Activated T-cell treated with anti-CD3 and anti-CD28 coated beads for 48 hours (primary cell): ENCODE results near the gene CCDC71.

Experiments
- DNase-seq: peaks from one replicate; pipeline ENCODE4 v3.0.0-alpha.2; 2020; ENCODE audit warnings: low read depth

CCDC71 gene

DNA sequence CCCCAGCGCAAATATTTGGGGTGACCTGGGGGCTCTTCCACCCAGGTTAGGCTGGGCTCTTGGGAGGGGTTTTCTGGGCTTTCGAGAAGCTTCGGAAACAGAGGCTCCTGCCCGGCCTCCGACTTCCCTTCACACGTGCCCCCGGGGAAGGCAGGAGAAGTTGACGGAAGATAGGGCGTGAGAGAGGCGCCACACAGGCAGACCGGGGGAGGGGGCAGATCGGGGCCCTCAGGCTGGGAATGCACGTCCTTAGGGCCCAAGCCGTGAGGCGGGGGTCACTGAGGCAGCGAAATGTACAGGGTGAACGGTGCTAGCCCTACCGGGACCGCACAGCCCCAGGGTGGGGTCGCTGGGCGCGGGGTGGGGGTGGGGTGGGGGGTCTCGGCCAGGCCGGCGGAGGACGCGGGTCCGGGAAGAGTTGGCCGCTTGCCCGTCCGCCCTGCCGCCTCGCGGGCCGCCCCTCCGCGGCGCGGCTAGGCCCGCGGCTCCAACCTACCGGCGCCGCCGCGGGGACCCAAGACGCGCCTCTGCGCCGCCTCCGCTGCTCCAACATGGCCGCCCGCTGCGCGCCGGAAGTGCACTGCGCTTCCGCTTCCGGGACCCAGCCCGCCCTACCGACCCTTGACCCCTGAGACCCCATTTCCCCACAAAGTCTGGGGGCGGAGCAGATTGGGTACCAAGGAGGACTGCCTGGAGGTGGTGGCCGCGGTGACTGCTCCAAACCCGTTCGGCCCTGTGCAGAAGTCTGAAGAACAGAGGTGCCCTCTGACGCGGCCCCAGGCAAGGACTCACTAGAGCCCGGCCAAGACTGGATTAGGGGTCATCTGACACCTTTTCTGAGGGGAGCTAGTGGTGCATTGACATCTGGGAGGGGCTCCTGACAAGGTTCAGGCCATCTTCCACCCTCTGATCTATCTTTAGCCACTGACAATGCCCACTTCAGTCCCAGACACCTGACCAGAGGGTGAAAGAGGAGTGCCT is at the start of gene CCDC71:
Gene CCDC71, minus strand, starts transcription at position 561 of the 981 bp plus-strand sequence. CDS start 2,123 bp downstream, outside the sequence.
- DNase-seq, result peak; percentile 78

DNA sequence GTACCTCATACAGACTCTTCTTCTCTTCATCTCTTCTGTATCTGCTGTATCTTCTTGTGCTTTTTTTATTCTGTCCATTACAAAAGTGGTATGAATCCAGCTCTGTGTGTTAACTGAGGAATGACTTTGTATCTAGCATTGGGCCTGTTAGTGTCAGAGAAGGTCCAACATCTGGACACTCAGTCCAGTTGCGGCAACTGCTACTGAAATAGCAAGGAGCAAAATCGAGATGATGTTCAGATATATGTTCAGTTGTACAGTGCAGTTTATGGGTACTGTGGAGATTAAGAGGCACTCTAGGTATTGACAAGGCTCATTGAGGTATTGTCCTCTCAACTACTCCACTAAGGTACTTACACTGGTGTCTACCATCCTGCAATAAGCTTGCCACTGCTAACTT is 47.9 kb upstream of the CCDC71 start:
- DNase-seq, result no peak

DNA sequence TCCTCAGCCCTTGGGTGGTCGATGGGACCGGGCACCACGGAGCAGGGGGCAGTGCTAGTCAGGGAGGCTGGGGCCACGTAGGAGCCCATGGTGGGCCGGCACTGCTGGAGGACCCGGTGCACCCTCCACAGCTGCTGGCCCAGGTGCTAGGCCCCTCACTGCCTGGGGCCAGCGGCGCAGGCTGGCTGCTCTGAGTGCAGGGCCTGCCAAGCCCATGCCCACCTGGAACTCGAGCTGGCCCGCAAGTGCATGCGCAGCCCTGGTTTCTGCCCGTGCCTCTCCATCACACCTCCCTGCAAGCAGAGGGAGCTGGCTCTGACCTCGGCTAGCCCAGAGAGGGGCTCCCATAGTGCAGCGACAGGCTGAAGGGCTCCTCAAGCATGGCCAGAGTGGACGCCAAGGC is 47.4 kb upstream of the CCDC71 start:
- DNase-seq, result no peak

DNA sequence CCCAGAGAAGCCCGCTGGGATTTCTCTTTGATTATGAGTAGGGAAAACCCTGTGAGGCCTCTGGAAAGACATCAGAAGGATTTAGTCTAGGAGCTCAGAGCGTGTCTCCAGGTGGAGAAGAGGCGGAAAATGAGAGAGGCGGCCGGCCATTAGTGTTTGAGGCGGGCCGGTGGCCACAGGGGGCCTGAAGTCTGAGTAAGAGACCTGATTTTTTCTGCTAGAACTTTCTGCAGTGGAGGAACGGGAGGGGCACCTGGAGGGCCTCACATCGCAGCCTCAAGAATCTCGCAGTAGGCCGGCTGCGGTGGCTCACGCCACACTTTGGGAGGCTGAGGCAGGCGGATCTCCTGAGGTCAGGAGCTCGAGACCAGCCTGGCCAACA is 33.8 kb upstream of the CCDC71 start:
- DNase-seq, result no peak

GRCh38 chr3:49199239-49199899 is 33.2 kb upstream of the CCDC71 start:
- DNase-seq, result peak; percentile 19

DNA sequence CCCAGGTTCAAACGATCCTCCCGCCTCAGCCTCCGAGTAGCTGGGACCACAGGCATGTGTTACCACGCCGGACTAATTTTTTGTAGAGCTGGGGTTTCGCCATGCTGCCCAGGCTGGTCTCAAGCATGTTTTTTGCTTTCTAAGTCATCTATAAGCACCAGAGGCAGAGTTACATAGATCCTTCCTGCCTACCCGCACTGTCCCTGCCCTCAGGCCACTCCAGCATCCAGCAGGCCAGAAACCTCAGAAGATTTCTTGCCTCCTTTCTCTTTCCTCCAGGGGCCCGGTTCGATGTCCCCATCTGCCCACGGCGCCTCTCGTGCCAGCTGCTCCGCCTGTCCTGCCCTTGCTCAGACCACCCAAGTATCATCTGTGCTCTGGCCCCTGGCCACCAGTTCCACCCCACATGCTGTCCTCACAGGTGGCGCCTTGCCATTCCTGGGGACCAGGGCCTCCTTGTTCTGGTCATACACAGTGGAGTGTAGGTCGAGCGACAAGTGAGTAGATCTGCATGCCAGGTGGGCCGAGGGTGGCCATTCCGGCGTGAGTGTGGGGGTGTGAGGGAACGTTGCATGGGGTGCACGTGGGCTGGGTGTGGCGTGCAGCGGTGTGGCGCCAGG is 32.6 kb upstream of the CCDC71 start:
- no peak for DNase-seq

DNA sequence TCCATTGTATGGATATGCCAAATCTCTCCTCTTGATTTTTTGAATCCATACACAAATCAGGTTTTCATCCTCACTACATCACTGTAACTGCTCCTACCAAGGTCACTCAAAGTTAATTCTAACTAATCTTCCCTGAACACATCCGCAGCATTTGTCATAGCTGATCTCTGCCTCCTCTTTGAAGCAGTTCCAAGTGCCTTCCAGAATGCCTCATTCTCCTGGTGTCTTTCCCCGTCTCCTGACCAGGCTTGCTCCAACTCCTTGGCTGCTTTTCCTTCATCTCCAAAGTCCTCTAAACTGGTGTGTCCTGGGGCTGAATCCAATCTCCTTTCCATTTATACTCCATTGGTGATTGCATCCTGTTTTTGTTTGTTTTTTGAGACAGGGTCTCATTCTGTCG is 32.0 kb upstream of the CCDC71 start:
- DNase-seq, result no peak

GRCh38 chr3:49191741-49192140 is 25.6 kb upstream of the CCDC71 start:
- DNase-seq, result no peak

DNA sequence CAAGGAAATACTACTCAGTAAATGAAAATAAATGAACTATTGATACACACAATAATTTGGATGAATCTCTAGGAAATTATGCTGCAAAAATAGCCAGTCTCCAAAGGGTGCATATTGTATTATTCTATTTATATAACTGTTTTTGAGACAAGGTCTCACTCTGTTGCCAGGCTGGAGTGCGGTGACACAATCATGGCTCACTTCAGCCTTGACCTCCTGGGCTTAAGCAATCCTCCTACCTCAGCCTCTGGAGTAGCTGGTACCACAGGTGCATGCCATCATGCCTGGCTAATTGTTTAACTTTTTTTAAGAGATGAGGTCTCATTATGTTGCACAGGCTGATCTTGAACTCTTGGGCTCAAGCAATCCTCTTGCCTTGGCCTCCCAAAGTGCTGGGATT is 17.7 kb upstream of the CCDC71 start:
- no peak for DNase-seq

DNA sequence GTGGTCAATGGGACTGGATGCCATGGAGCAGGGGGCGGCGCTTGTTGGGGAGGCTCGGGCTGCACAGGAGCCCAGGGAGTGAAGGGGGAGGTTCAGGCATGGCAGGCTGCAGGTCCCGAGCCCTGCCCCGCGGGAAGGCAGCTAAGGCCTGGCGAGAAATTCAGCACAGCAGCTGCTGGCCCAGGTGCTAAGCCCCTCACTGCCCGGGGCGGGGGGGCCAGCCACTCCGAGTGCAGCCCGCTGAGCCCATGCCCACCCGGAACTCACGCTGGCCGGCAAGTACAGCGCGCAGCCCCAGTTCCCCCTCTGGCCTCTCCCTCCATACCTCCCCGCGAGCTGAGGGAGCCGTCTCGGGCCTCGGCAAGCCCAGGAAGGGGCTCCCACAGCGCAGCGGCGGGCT is 16.6 kb upstream of the CCDC71 start:
- DNase-seq, result no peak

GRCh38 chr3:49181351-49181750 is 15.2 kb upstream of the CCDC71 start:
- DNase-seq, result no peak

DNA sequence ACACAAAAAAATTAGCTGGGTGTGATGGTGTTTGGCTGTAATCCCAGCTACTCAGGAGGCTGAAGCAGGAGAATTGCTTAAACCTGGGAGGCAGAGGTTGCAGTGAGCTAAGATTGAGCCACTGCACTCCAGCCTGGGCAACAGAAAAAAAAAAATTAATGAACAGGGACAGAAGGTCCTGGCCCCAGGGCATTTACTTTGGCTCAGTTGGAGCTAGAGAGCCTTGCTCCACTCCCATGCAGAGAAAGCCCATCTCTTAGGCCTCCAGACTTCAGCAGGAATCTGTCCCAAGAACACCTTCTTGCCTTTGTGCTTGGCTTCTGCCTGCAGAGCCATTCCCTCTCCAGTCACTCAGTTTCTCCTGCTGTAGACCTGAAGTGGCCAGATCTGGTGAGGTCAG is 14.0 kb upstream of the CCDC71 start:
- no peak for DNase-seq

DNA sequence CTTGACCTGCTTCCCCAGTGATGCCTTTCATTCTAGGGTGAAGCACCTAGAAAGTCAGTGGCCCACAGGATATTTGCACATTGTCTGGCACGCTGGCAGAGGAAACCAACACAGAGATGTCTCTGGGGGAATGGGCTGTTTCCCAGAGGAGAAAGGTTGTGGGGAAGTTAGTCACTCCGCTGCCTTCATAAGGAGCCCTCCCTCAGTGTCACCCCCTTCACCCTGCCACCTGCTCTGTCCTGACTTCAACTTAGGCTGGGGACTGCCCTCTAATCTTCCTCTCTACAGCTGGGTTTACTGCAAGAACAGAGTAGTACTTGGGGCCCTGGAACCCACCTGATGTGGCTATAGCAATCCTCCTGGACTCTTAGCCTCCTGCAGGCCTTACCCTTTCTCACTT is 10.9 kb upstream of the CCDC71 start:
- no peak for DNase-seq

- no peak for DNase-seq
Measured at GRCh38 chr3:49175530-49175929, 9.4 kb upstream of the CCDC71 start.

DNA sequence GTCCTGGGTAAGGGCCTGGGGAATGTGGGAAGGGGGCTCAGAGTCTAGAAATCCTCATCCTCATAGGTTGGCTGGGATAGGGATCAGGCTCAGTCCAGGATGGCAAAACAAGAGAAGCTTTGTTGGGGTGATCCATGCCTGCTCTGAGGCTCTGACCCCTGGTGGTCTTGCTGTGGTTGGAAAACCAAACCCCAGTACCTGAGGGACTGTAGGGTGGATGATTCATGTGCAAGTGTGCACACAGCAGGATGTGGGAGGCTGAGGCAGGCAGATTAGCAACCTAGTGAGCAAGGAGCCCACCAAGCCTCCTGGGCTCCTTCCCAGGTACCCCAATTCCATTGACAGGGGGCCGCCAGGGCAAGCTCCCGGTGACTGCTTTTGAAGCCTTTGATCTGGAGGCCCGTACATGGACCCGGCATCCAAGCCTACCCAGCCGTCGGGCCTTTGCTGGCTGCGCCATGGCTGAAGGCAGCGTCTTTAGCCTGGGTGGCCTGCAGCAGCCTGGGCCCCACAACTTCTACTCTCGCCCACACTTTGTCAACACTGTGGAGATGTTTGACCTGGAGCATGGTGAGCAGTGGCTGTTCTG is 8.4 kb upstream of the CCDC71 start:
- no peak for DNase-seq

- DNase-seq, result no peak
Measured at GRCh38 chr3:49173792-49174170, 7.7 kb upstream of the CCDC71 start.

- DNase-seq, result no peak
Measured at GRCh38 chr3:49173116-49173791, 7.1 kb upstream of the CCDC71 start.

GRCh38 chr3:49172551-49173041 is 6.5 kb upstream of the CCDC71 start:
- DNase-seq, result no peak

DNA sequence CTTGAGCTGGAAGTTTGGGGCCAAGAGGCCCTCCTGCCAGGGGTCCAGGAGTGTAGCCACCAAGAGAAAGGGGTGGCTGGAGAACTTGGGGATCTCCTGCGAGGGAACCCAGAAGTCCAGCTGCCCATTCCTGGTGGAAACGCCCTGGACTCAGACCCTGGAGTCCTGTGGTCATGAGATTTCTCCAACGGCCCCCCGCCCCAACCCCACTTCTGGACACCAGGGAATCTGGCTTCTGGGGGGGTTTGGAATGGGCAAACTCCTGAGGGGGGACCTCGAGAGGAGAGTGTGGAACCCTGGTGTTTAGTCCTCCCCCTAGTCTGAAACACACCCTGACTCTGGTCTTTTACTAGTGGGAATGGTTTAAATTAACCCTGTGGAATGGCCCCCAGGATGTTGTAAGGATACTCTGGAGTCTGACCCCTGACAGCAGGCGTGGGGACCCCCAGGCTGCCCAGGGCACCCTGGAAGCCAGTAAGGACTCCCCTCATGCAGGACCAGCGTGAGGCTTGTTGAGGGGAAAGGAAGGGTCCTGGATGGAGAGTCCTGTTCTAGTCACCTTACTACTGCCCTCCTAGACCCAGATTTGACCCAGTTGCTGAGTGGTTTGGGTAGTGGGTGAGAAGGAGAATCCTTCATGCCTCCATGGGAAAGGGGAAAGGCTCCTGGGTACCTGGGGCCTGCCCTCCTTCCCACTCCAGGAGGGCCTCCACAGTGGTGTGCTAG is 5.8 kb upstream of the CCDC71 start:
- no peak for DNase-seq

- DNase-seq, result peak; percentile 83
Measured at GRCh38 chr3:49171119-49171774, 5.1 kb upstream of the CCDC71 start, which contains the start of gene KLHDC8B. Gene KLHDC8B (plus strand): TSS chr3:49171598. CDS start chr3:49172770, 1,172 bp downstream.
